GM12801 (cell line): Measurements from ENCODE around the gene RAB18.

Experiments
- CTCF ChIP-seq: IDR thresholded peaks from one replicate; pipeline ENCODE4 v1.5.1; 2011; ENCODE audit warnings: control low read depth; ENCODE audit not compliant: insufficient read length; ENCODE audit errors: extremely low read depth

RAB18 gene

GRCh38 chr10:27470885-27471284, 33.2 kb upstream of the RAB18 start:
- no peak for TF ChIP-seq CTCF

GRCh38 chr10:27474741-27475140, 29.4 kb upstream of the RAB18 start:
- no peak for TF ChIP-seq CTCF

- TF ChIP-seq CTCF, result no peak
Observed at GRCh38 chr10:27479016-27479415, 25.1 kb upstream of the RAB18 start.

- no peak for TF ChIP-seq CTCF
Observed at GRCh38 chr10:27481486-27481885, 22.6 kb upstream of the RAB18 start.

GRCh38 chr10:27482984-27483956, 20.8 kb upstream of the RAB18 start:
- no peak for TF ChIP-seq CTCF

GRCh38 chr10:27485368-27485767, 18.7 kb upstream of the RAB18 start:
- TF ChIP-seq CTCF, result no peak

- TF ChIP-seq CTCF, result no peak
Observed at GRCh38 chr10:27485986-27486385, 18.1 kb upstream of the RAB18 start.
